ENCODE data around the gene CAPN2. TPM values are rescaled to one million over a fixed set of nuclear protein-coding genes. Genes with fewer than 3 reads are reported as not detected.

The CAPN2 gene
- total RNA-seq, 4 donors from 2014 or later: 33.6 to 87.6 (median 44.0) TPM

- Histone ChIP-seq H3K27ac (no peak overlapping the region), H3K4me1 (no peaks in the 10 kb centered on the region), H3K36me3 (peaks cover 60% of the 10 kb centered on the region), H3K27me3 (no peaks in the 10 kb centered on the region), H3K9me3 (no peaks in the 10 kb centered on the region), H3K4me3 (no peak overlapping the region)
- TF ChIP-seq EP300 (IDR thresholded peaks at IDR 0.05) (no peak), CTCF (IDR thresholded peaks at IDR 0.05) (no peak), POLR2AphosphoS5 (IDR thresholded peaks at IDR 0.05) (no peak), POLR2A (IDR thresholded peaks at IDR 0.05) (no peak)
- 76% methylated on average over 5 of the region's 5 CpGs for WGBS
- DNase-seq (ENCODE audit: low spot score in 2 of 2): no peak
Measured at GRCh38 chr1:223785808-223786207, 73.5 kb downstream of the CAPN2 start.

DNA sequence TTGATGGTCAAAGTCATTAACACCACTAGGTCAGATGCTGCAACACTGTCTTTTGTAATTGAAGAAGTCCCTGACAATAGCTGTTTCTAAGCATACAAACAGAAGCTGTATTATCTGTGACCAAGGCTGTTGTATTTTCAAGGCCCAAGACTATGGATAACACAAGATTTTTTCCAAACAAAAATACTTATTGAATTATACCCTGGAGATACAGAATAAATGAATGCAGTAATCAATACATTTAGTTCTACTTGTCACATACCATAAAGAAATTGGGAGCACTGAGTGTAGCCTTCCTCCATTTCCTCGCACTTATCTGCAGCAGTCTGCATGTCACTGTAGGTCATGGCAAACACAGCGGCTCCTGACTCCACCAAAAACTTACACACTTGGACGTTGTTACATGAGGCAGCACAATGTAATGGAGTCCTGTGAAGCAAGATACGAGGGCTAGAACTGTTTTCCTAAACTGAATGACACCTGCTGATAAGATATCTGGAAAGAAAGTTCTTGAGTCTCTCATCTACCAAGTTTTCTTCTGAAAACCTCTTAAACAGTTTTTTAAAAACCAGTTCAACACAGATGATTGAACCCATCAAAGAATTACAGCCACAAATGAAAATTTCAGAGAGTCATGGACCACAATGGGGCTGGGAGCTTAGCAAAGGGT is 76.5 kb downstream of the CAPN2 start:
- H3K4me3 ChIP-seq: no peak overlapping the region
- WGBS: 85% methylated on average over 4 of the region's 4 CpGs
- TF ChIP-seq POLR2AphosphoS5 (IDR thresholded peaks at IDR 0.05): no peak
- no peak for TF ChIP-seq POLR2A (IDR thresholded peaks at IDR 0.05)
- no peak for TF ChIP-seq CTCF (IDR thresholded peaks at IDR 0.05)
- no peak for TF ChIP-seq EP300 (IDR thresholded peaks at IDR 0.05)
- DNase-seq (ENCODE audit: low spot score in 2 of 2): no peak
- no peaks in the 10 kb centered on the region for H3K9me3 ChIP-seq
- H3K36me3 ChIP-seq: peaks cover 60% of the 10 kb centered on the region
- H3K4me1 ChIP-seq: no peaks in the 10 kb centered on the region
- H3K27me3 ChIP-seq: no peaks in the 10 kb centered on the region
- H3K27ac ChIP-seq: no peak overlapping the region

GRCh38 chr1:223792046-223792445 is 79.7 kb downstream of the CAPN2 start:
- Histone ChIP-seq H3K9me3 (no peaks in the 10 kb centered on the region), H3K27ac (no peak overlapping the region), H3K27me3 (no peaks in the 10 kb centered on the region), H3K36me3 (peaks cover 57% of the 10 kb centered on the region), H3K4me3 (no peak overlapping the region), H3K4me1 (no peaks in the 10 kb centered on the region)
- TF ChIP-seq EP300 (IDR thresholded peaks at IDR 0.05) (no peak), POLR2AphosphoS5 (IDR thresholded peaks at IDR 0.05) (no peak), CTCF (IDR thresholded peaks at IDR 0.05) (no peak), POLR2A (IDR thresholded peaks at IDR 0.05) (no peak)
- DNase-seq (ENCODE audit: low spot score in 2 of 2): no peak
- 65% methylated on average over 2 of the region's 2 CpGs for WGBS

DNA sequence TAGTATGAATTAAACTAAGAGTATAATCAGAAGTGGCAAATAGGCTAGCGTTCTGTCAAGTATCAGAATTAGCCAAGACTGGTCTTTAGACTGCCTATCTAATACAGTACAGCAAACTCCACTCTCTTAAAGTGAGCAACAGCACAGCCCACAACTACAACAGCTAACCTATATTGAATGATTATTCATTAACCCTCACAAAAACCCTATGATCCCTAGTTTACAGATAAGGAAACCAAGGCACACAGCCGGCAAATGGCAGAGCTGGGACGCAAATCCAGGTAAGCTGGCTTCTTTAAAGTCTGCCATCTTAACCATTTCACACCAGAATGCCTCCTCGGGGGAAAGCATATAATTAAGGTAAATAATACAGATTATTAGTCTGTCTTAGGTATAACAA is 81.4 kb downstream of the CAPN2 start:
- Histone ChIP-seq H3K4me1 (no peaks in the 10 kb centered on the region), H3K36me3 (peaks cover 61% of the 10 kb centered on the region), H3K27ac (no peak overlapping the region), H3K27me3 (no peaks in the 10 kb centered on the region), H3K9me3 (no peaks in the 10 kb centered on the region), H3K4me3 (no peak overlapping the region)
- WGBS: 87% methylated on average over 4 of the region's 4 CpGs
- TF ChIP-seq POLR2AphosphoS5 (IDR thresholded peaks at IDR 0.05) (no peak), CTCF (IDR thresholded peaks at IDR 0.05) (no peak), POLR2A (IDR thresholded peaks at IDR 0.05) (no peak), EP300 (IDR thresholded peaks at IDR 0.05) (no peak)
- no peak for DNase-seq (ENCODE audit: low spot score in 2 of 2)

DNA sequence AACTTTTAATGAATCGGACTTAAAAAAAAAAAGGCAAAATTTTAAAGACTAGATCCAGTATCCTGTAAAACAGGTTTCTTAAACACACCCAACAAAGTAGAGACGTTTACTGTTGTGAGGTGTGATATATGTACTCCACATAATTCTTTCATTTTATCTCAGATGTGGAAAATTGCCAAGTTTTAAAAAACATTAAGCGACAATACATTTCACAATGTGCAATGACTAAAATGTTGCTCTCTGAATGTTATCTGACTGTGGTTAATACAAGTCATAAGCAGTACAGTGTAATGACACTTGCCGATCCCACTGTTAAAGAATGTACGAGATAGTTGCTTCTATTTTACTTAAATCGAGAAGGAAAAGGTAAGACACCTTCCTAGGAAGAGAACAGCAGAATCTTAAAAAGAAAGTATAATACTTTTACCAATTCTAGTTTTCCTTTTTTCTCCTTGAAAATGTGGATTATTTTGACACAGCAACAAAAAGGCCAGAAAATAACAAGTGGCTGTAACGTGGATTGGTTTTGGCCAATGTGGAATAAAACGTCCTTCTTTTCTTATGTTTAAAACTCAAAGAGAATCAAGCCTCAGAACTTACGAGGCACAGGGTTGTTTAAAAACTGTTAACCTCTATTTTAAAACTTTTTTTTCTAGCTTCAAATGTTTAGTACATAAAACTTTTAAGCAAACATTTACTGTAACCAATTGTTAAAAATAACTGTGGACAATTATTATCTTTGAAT is 82.0 kb downstream of the CAPN2 start:
- no peak for DNase-seq (ENCODE audit: low spot score in 2 of 2)
- H3K4me1 ChIP-seq: no peaks in the 10 kb centered on the region
- peaks cover 62% of the 10 kb centered on the region for H3K36me3 ChIP-seq
- WGBS: 75% methylated on average over 9 of the region's 9 CpGs
- no peaks in the 10 kb centered on the region for H3K9me3 ChIP-seq
- no peak for TF ChIP-seq CTCF (IDR thresholded peaks at IDR 0.05)
- no peak for TF ChIP-seq POLR2AphosphoS5 (IDR thresholded peaks at IDR 0.05)
- H3K27ac ChIP-seq: no peak overlapping the region
- no peaks in the 10 kb centered on the region for H3K27me3 ChIP-seq
- no peak overlapping the region for H3K4me3 ChIP-seq

All from suprapubic skin (tissue), 4 donors.